CD4-positive, alpha-beta T cell treated with Interleukin-6 for 4 hours (primary cell): ENCODE results near the gene ZNF300.
"Not testable (repeated sequence)": the region's sequence is repeated elsewhere in the genome, so short reads cannot be mapped to it uniquely, and the experiment has no call there.

Source experiments
- DNase-seq: peaks from one replicate; pipeline ENCODE4 v3.0.0-alpha.2; 2020; ENCODE audit warnings: mixed read lengths

ZNF300 gene

GRCh38 chr5:150845185-150845859 is 59.5 kb downstream of the ZNF300 start:
- DNase-seq: not testable (repeated sequence)
